ENCODE measurements around the gene ITGA5. TPM values are rescaled to one million over a fixed set of nuclear protein-coding genes. Genes with fewer than 3 reads are reported as not detected.
A peak's percentile ranks its signal among the peaks of the same experiment; 100 is the strongest.

Gene ITGA5
- total RNA-seq, 1 experiment from 2014 or later = 96.8 TPM

GRCh38 chr12:54397157-54397556, 21.9 kb downstream of the ITGA5 start:
- no TSS peak for BruUV-seq (replicated peaks)
- no peak for DNase-seq (ENCODE audit: low spot score)
- intact Hi-C loops (cut with micrococcal nuclease; ENCODE audit: unreplicated experiment) = no loop called here
- Histone ChIP-seq H3K27ac (ENCODE audit: low read depth, low read length, poor library complexity, severe bottlenecking) (no peak overlapping the region), H3K36me3 (ENCODE audit: insufficient read depth, low read length, poor library complexity, severe bottlenecking) (peaks cover 75% of the 10 kb centered on the region), H3K4me3 (ENCODE audit: low read depth, low read length, poor library complexity, severe bottlenecking) (no peak overlapping the region), H3K27me3 (replicated peaks; ENCODE audit: insufficient read depth, low read depth, low read length, poor library complexity) (no peaks in the 10 kb centered on the region), H3K9me3 (ENCODE audit: low read depth, low read length, poor library complexity, severe bottlenecking) (no peaks in the 10 kb centered on the region), H3K4me1 (ENCODE audit: insufficient read depth, low read length, poor library complexity, severe bottlenecking) (peaks cover 10% of the 10 kb centered on the region)
- ChIA-PET CTCF (interaction anchor here (5.0 kb wide), 1 partner anchor 42 kb away, joined by 133 read pairs; no protein-coding TSS in a partner anchor), POLR2A (ENCODE audit: low non-redundant PET) (no interaction called here)
- TF ChIP-seq EZH2 (IDR thresholded peaks at IDR 0.05; ENCODE audit: borderline replicate concordance, low read depth, low read length, poor library complexity, severe bottlenecking) = no peak
- no peak for TF ChIP-seq CTCF (conservative IDR thresholded peaks at IDR 0.05; ENCODE audit: low read depth, low read length)

GRCh38 chr12:54395545-54395944, 23.5 kb downstream of the ITGA5 start:
- H3K27ac ChIP-seq (ENCODE audit: low read depth, low read length, poor library complexity, severe bottlenecking) = no peak overlapping the region
- H3K9me3 ChIP-seq (ENCODE audit: low read depth, low read length, poor library complexity, severe bottlenecking) = no peaks in the 10 kb centered on the region
- TSS peak; percentile 41 for BruUV-seq (replicated peaks)
- CTCF ChIA-PET = interaction anchor here (0.7 kb wide), 1 partner anchor 16 kb away, joined by 4 read pairs; no protein-coding TSS in a partner anchor
- POLR2A ChIA-PET (ENCODE audit: low non-redundant PET) = no interaction called here
- peaks cover 59% of the 10 kb centered on the region for H3K36me3 ChIP-seq (ENCODE audit: insufficient read depth, low read length, poor library complexity, severe bottlenecking)
- no peak overlapping the region for H3K4me3 ChIP-seq (ENCODE audit: low read depth, low read length, poor library complexity, severe bottlenecking)
- peaks cover 14% of the 10 kb centered on the region for H3K4me1 ChIP-seq (ENCODE audit: insufficient read depth, low read length, poor library complexity, severe bottlenecking)
- H3K27me3 ChIP-seq (replicated peaks; ENCODE audit: insufficient read depth, low read depth, low read length, poor library complexity) = no peaks in the 10 kb centered on the region
- DNase-seq (ENCODE audit: low spot score) = no peak
- intact Hi-C loops (cut with micrococcal nuclease; ENCODE audit: unreplicated experiment) = no loop called here
- TF ChIP-seq EZH2 (IDR thresholded peaks at IDR 0.05; ENCODE audit: borderline replicate concordance, low read depth, low read length, poor library complexity, severe bottlenecking) (no peak), CTCF (conservative IDR thresholded peaks at IDR 0.05; ENCODE audit: low read depth, low read length) (no peak)

GRCh38 chr12:54394986-54395385, 24.1 kb downstream of the ITGA5 start:
- intact Hi-C loops (cut with micrococcal nuclease; ENCODE audit: unreplicated experiment) = no loop called here
- Histone ChIP-seq H3K4me1 (ENCODE audit: insufficient read depth, low read length, poor library complexity, severe bottlenecking) (peaks cover 17% of the 10 kb centered on the region), H3K36me3 (ENCODE audit: insufficient read depth, low read length, poor library complexity, severe bottlenecking) (peaks cover 54% of the 10 kb centered on the region), H3K4me3 (ENCODE audit: low read depth, low read length, poor library complexity, severe bottlenecking) (no peak overlapping the region), H3K27ac (ENCODE audit: low read depth, low read length, poor library complexity, severe bottlenecking) (no peak overlapping the region), H3K27me3 (replicated peaks; ENCODE audit: insufficient read depth, low read depth, low read length, poor library complexity) (no peaks in the 10 kb centered on the region), H3K9me3 (ENCODE audit: low read depth, low read length, poor library complexity, severe bottlenecking) (no peaks in the 10 kb centered on the region)
- BruUV-seq (replicated peaks) = no TSS peak
- CTCF ChIA-PET = no interaction called here
- TF ChIP-seq CTCF (conservative IDR thresholded peaks at IDR 0.05; ENCODE audit: low read depth, low read length) (no peak), EZH2 (IDR thresholded peaks at IDR 0.05; ENCODE audit: borderline replicate concordance, low read depth, low read length, poor library complexity, severe bottlenecking) (no peak)
- POLR2A ChIA-PET (ENCODE audit: low non-redundant PET) = no interaction called here
- no peak for DNase-seq (ENCODE audit: low spot score)

All from A673 (cell line).